Spleen (tissue), 11 donors: ENCODE results near the gene BTBD10. TPM values are rescaled to one million over a fixed set of nuclear protein-coding genes. Genes with fewer than 3 reads are reported as not detected.

ENCODE experiments used
- DNase-seq: peaks from one replicate; pipeline ENCODE4 v3.0.0-alpha.2; 2020
- H3K27ac ChIP-seq, 8 donors: fragments of 200-600 bp; sonication (generic) in 7 of 8; 1 replicate in 4 of 8; 2 replicates in 4 of 8; pipeline versions ENCODE4 v1.5.0 to v1.8.0; 2016 to 2021; ENCODE audit warnings: inconsistent platforms in 4 of 8, mild to moderate bottlenecking in 4 of 8, moderate library complexity in 1 of 8
- H3K27me3 ChIP-seq, 7 donors: fragments of 200-600 bp; sonication (generic) in 6 of 7; replicated peaks in 1 of 7; 1 replicate in 4 of 7; 2 replicates in 3 of 7; pipeline versions ENCODE4 v1.5.0 to v1.8.0; 2016 to 2021; ENCODE audit warnings: inconsistent platforms in 3 of 7, mild to moderate bottlenecking in 1 of 7
- H3K36me3 ChIP-seq, 6 donors: fragments of 200-600 bp; sonication (generic) in 5 of 6; 1 replicate in 4 of 6; 2 replicates in 2 of 6; pipeline versions ENCODE4 v1.5.0 to v1.8.0; 2016 to 2021; ENCODE audit warnings: inconsistent platforms in 2 of 6
- H3K4me1 ChIP-seq, 6 donors: fragments of 200-600 bp; sonication (generic) in 5 of 6; 1 replicate in 3 of 6; 2 replicates in 3 of 6; pipeline versions ENCODE4 v1.5.0 to v1.8.0; 2016 to 2021; ENCODE audit warnings: inconsistent platforms in 3 of 6
- H3K4me3 ChIP-seq, 8 donors: fragments of 200-600 bp; sonication (generic) in 7 of 8; 1 replicate in 4 of 8; 2 replicates in 4 of 8; pipeline versions ENCODE4 v1.5.0 to v1.8.0; 2016 to 2021; ENCODE audit warnings: inconsistent platforms in 4 of 8, mild to moderate bottlenecking in 4 of 8, moderate library complexity in 2 of 8
- H3K9me3 ChIP-seq, 8 donors: fragments of 200-600 bp; sonication (generic) in 7 of 8; 1 replicate in 4 of 8; 2 replicates in 4 of 8; pipeline versions ENCODE4 v1.5.0 to v1.8.0; 2016 to 2021; ENCODE audit warnings: inconsistent platforms in 4 of 8
- POLR2A ChIP-seq, 3 donors: fragments of 450-650 bp; IDR thresholded peaks; one replicate each; pipeline ENCODE4 v1.5.1; 2017; ENCODE audit warnings: antibody characterized with exemption in 3 of 3, mild to moderate bottlenecking in 1 of 3
- POLR2AphosphoS5 ChIP-seq, 3 donors: sonication (generic); formaldehyde crosslinking; IDR thresholded peaks; one replicate each; pipeline ENCODE4 v1.5.1; 2017; ENCODE audit warnings: antibody characterized with exemption in 3 of 3
- WGBS, 5 donors: extraction: QIAGEN DNeasy Blood & Tissue Kit in 3 of 5; methylation state at CpG; one replicate each; pipeline versions ENCODE4 v1.1.5 to v1.1.7; 2013 to 2018; 5-methylcytosine and 5-hydroxymethylcytosine counted together
- intact Hi-C: fragments of 100-400 bp; cut with DNase I; formaldehyde crosslinking; loops from one replicate; pipeline ENCODE4 v1.15.0; 2023; ENCODE audit warnings: low total_unique reads
- polyA plus RNA-seq, 3 donors: library from polyadenylated mRNA; stranded (reverse); fragments of 200-250 nt; gene quantifications; one replicate each; pipeline ENCODE4 v1.2.1, GENCODE V29; 2013
- total RNA-seq, 7 donors: library from RNA; depleted of rRNA in 3 of 7; stranded (reverse); fragments of >200 nt in 3 of 7; fragmentation: NEBNext Ultra II Directional in 4 of 7; extraction: Animal tissue kit (Norgen Biotek cat#: 25700) in 4 of 7; gene quantifications; one replicate each; pipeline versions ENCODE4 v1.1.0 to v1.2.1, GENCODE V29; 2016 to 2021
- TF ChIP-seq, protein P1 (sequence below), 11 experiments: fragments of 200-600 bp in 7 of 11; fragments of 450-650 bp in 4 of 11; sonication (generic) in 4 of 11; IDR thresholded peaks in 8 of 11; conservative IDR thresholded peaks in 3 of 11; 1 replicate in 7 of 11; 2 replicates in 4 of 11; pipeline versions ENCODE4 v1.4.0 to v1.8.0; 2016 to 2021; ENCODE audit warnings: antibody characterized with exemption in 11 of 11, inconsistent platforms in 4 of 11, mild to moderate bottlenecking in 1 of 11
- donor health status: healthy with polysubstance abuse.
- donor health status: DM: no; HTN: no; CAD: no; lungs with moderate emphysema.
- donor health status: DM: no; HTN: no; CAD: no.
- donor health status: Bipolar disorder and iron deficiency.
- donor health status: healthy.
- donor health status: DM: no; HTN: no; CAD: no.
- donor health status: DM: yes; HTN: yes; CAD: no.

Gene BTBD10
- total and polyA plus RNA-seq, 10 donors, result 8.8 to 32.5 (median 25.1) TPM

DNA sequence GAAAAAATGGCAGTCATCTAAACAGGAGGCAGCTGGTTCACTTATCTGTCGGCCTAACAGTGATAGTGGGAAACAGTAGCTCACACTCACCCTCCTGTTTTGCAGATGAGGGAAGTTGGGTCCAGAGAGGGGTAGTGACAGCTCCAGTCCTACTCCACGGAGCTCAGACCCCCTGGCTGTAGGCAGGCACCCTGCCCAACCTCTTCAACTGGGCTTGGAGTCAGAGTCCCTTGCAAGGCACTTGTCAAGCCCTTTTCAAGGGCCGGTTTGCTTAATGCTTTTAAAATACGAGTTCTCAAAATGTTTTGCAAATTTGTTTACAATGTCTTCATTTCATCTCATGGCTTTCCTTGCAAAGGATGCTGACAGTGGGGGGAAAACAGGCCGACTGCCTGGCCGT, 110.3 kb downstream of the BTBD10 start:
- no peak for TF ChIP-seq POLR2AphosphoS5 (IDR thresholded peaks at IDR 0.05)
- TF ChIP-seq, protein P1, sequence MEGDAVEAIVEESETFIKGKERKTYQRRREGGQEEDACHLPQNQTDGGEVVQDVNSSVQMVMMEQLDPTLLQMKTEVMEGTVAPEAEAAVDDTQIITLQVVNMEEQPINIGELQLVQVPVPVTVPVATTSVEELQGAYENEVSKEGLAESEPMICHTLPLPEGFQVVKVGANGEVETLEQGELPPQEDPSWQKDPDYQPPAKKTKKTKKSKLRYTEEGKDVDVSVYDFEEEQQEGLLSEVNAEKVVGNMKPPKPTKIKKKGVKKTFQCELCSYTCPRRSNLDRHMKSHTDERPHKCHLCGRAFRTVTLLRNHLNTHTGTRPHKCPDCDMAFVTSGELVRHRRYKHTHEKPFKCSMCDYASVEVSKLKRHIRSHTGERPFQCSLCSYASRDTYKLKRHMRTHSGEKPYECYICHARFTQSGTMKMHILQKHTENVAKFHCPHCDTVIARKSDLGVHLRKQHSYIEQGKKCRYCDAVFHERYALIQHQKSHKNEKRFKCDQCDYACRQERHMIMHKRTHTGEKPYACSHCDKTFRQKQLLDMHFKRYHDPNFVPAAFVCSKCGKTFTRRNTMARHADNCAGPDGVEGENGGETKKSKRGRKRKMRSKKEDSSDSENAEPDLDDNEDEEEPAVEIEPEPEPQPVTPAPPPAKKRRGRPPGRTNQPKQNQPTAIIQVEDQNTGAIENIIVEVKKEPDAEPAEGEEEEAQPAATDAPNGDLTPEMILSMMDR (IDR thresholded peaks at IDR 0.05 in 8 of 11, conservative IDR thresholded peaks at IDR 0.05 in 3 of 11), result no peak
- no peak for TF ChIP-seq POLR2A (IDR thresholded peaks at IDR 0.05)

DNA sequence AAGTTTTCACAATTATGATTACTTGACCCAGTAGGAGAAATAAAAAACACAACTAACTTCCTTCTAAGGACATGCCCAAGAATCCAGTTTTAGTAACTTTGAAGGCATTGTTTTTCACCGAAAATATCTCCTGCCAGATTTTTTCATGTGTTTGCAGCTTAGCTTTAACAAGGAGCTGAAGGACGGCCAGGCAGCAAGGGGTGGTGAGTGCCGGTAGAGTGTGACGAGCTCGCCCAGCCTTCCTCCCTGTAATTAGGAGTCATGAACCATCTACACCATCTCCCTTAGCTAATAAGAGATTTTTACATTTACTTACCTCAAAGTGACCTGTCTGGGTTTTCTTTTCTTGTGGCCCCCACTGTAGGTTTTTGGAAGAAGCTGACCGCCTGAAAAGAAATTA, 113.4 kb downstream of the BTBD10 start:
- WGBS, 5 donors, result 93 to 98% (median 97%) methylated on average over 6 of the region's 6 CpGs
- intact Hi-C loops, result loop anchor here (10.0 kb wide), 1 partner anchor 385 kb away; no protein-coding TSS in a partner anchor
- no peak for DNase-seq
- peaks cover 0 to 72% (median 13%) of the 10 kb centered on the region in 6 donors for H3K36me3 ChIP-seq
- H3K27me3 ChIP-seq, result no peaks in the 10 kb centered on the region
- no peak overlapping the region for H3K27ac ChIP-seq
- TF ChIP-seq, protein P1 (IDR thresholded peaks at IDR 0.05 in 8 of 11, conservative IDR thresholded peaks at IDR 0.05 in 3 of 11), result no peak
- no peak for TF ChIP-seq POLR2A (IDR thresholded peaks at IDR 0.05)
- no peak overlapping the region for H3K4me3 ChIP-seq
- H3K4me1 ChIP-seq, result peaks cover 0 to 34% (median 14%) of the 10 kb centered on the region in 6 donors
- H3K9me3 ChIP-seq, result no peaks in the 10 kb centered on the region

More for the DNA sequence above, 110.3 kb downstream of the BTBD10 start:
- Histone ChIP-seq H3K9me3 (no peaks in the 10 kb centered on the region), H3K36me3 (peaks cover 0 to 85% (median 39%) of the 10 kb centered on the region in 6 donors), H3K27me3 (no peaks in the 10 kb centered on the region), H3K27ac (no peak overlapping the region), H3K4me3 (no peak overlapping the region), H3K4me1 (peaks cover 0 to 16% (median 9%) of the 10 kb centered on the region in 6 donors)
- WGBS, 5 donors, result 83 to 92% (median 87%) methylated on average over 6 of the region's 6 CpGs
- DNase-seq, result no peak
- intact Hi-C loops, result no loop called here

DNA sequence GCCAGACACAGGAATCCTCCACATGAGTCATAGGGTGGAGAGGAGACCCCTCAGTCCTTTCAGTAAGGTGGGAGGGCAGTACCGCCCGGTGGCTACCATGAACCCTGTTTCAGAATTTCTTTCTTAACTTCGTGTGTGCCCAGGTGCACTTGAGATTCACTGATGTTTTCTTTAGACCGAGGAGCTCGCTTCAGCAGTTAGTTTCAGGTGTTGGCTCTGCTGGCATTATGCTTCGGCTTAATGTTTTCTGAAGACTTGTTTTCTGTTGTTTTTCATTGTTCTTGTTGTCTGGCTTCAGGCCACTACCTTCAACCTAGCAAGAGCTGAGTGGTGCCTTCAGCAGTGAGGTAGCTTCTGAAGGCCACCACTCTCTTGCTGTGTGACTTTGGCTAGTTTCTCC, 114.0 kb downstream of the BTBD10 start:
- intact Hi-C loops, result loop anchor here (10.0 kb wide), 1 partner anchor 384 kb away; no protein-coding TSS in a partner anchor
- Histone ChIP-seq H3K4me3 (no peak overlapping the region), H3K9me3 (no peaks in the 10 kb centered on the region), H3K27me3 (no peaks in the 10 kb centered on the region), H3K27ac (no peak overlapping the region), H3K36me3 (peaks cover 0 to 70% (median 9%) of the 10 kb centered on the region in 6 donors), H3K4me1 (peaks cover 0 to 40% (median 14%) of the 10 kb centered on the region in 6 donors)
- TF ChIP-seq, protein P1 (IDR thresholded peaks at IDR 0.05 in 8 of 11, conservative IDR thresholded peaks at IDR 0.05 in 3 of 11), result no peak
- no peak for TF ChIP-seq POLR2AphosphoS5 (IDR thresholded peaks at IDR 0.05)
- no peak for TF ChIP-seq POLR2A (IDR thresholded peaks at IDR 0.05)
- WGBS, 5 donors, result 86 to 96% (median 89%) methylated on average over 6 of the region's 6 CpGs
- DNase-seq, result no peak

DNA sequence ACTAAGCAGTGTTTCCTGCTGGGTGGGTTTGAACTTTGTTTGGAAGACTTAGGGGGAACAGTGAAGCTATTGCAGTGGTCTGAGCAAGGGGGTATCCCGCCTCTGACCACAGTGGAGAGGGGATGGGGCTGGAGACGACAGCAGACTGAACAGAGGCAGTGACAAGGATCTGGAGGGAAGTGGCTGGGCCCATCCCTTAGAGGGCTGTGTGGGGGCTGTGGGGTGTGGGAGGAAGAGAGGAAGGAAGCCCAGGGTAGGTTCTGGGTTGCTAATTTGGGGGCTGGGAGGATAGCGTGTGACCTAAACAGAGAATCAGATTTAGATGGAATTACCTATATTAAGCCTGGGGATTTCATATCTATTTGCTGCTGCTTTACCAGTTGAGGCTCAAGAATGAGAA, 114.7 kb downstream of the BTBD10 start:
- no peak for DNase-seq
- H3K36me3 ChIP-seq, result peaks cover 0 to 63% (median 9%) of the 10 kb centered on the region in 6 donors
- no peaks in the 10 kb centered on the region for H3K27me3 ChIP-seq
- H3K27ac ChIP-seq, result no peak overlapping the region
- no peak overlapping the region for H3K4me3 ChIP-seq
- TF ChIP-seq, protein P1 (IDR thresholded peaks at IDR 0.05 in 8 of 11, conservative IDR thresholded peaks at IDR 0.05 in 3 of 11), result no peak
- TF ChIP-seq POLR2AphosphoS5 (IDR thresholded peaks at IDR 0.05), result no peak
- TF ChIP-seq POLR2A (IDR thresholded peaks at IDR 0.05), result no peak
- H3K9me3 ChIP-seq, result no peaks in the 10 kb centered on the region
- intact Hi-C loops, result loop anchor here (10.0 kb wide), 1 partner anchor 384 kb away; no protein-coding TSS in a partner anchor
- WGBS, 5 donors, result 13 to 29% (median 24%) methylated on average over 3 of the region's 3 CpGs
- peaks cover 0 to 47% (median 14%) of the 10 kb centered on the region in 6 donors for H3K4me1 ChIP-seq
